HG03378 (cell line): ENCODE data around the gene GNRH2.
"Not testable (repeated sequence)": the region's sequence is repeated elsewhere in the genome, so short reads cannot be mapped to it uniquely, and the experiment has no call there.

Experiments
- ATAC-seq: cut with Tn5 transposase; IDR thresholded peaks from one replicate; pipeline ENCODE4 v1.9.1; 2021; ENCODE audit warnings: mild to moderate bottlenecking, moderate library complexity; ENCODE audit not compliant: unreplicated experiment

Gene GNRH2, protein sequence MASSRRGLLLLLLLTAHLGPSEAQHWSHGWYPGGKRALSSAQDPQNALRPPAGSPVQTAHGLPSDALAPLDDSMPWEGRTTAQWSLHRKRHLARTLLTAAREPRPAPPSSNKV

DNA sequence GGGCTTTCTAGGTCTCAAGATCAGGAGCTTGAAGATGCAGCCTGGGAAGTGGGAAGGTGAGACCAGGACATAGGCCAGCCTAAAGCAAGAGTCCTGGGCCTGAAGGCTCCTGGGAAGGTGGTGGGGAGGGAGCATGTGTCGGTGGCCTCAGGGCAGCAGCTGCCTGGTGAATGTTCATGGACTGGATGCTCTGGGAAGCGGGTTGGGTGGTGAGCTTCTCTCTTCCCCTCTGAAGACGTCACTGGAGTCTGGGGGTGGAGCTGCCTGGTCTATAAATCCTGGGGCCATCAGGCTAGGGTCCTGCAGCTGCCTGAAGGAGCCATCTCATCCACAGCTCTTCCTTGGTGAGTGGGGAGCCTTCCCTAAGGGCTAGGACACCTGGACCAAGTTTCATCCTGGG is at the start of gene GNRH2:
GNRH2 (plus strand) TSS at position 301 of the 400 bp plus-strand sequence. CDS start 793 bp downstream, outside the sequence.
- no peak for ATAC-seq

DNA sequence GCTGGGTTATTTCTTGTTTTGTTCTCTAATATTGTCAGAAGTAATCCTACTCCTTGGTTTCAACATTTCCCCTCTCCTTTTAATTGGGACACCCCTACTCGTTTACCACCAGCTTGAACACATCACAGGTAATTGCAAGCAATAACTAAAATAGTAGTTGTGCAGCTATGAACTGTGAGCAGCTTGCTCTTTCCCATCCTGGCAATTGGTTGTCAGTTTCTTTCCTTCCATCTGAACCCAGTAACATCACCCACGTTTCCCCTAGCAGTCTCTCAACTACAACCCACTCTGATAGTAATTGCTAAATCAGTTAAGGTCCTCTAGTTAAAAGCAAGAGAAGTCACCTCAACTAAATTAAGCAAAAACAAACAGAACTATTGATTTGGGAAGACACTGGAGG is 47.6 kb upstream of the GNRH2 start:
- no peak for ATAC-seq

DNA sequence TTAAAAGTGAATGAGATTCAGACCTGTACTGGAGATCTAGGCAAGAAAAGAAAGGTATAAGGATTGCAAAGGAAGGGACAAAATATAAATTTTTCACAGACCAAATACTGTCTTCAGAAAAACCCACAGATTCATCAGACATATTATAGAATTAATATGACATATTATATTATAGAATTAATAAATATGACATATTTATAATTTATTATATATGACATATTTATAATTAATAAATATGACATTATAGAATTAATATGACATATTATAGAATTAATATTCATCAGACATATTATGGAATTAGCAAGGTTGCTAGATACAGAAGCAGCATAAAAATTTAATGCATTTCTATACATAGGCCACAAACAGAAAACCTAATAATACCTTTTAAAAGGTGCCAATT is 44.7 kb upstream of the GNRH2 start:
- no peak for ATAC-seq

DNA sequence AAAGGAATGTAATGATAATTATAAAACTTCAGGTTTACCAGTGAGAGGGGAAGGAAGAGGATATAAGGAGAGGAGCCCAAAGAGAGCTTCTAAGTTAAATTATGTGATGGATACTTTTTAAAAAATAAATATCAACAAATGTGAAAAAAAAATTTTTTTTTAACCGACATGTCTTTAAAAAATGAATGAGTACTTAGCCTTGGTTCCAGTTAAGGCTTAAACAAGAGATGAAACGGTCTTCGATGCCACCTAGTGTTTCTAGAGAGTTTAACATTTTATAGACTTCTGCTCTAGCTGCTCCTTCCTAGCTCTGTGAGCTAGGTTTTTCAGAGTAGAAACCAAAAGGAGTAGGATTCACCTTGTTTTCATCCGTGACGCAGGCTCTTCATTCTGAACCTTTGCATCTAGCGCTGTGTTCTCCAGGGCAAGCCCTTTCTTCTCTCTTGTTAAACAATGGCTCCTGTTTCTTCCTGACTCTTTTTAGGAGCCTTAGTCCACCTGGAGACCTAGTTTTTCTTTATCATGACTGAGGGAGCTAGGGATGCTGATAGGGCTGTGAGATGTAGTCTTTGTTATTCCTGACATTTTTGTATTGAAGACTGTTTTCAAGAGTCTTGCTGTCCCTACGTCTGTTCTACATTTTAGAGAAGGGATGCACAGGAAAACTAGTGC is 42.4 kb upstream of the GNRH2 start:
- ATAC-seq = no peak

DNA sequence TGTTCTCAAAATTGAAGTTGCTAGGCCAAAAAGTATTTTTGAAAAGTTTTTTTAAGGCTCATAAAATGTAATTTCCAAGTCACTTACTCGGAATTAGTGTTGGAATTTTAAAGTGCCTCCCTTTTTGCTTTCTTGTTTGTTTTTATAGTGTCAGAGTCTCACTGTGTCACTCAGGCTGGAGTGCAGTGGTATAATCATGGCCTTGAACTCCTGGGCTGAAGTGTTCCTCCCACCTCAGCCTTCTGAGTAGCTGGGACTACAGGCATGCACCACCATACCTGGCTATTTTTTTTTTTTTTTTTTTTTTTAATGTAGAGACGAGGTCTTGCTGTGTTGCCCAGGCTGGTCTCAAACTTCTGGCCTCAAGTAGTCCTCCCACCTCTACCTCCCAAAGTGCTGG is 40.0 kb upstream of the GNRH2 start:
- no peak for ATAC-seq

DNA sequence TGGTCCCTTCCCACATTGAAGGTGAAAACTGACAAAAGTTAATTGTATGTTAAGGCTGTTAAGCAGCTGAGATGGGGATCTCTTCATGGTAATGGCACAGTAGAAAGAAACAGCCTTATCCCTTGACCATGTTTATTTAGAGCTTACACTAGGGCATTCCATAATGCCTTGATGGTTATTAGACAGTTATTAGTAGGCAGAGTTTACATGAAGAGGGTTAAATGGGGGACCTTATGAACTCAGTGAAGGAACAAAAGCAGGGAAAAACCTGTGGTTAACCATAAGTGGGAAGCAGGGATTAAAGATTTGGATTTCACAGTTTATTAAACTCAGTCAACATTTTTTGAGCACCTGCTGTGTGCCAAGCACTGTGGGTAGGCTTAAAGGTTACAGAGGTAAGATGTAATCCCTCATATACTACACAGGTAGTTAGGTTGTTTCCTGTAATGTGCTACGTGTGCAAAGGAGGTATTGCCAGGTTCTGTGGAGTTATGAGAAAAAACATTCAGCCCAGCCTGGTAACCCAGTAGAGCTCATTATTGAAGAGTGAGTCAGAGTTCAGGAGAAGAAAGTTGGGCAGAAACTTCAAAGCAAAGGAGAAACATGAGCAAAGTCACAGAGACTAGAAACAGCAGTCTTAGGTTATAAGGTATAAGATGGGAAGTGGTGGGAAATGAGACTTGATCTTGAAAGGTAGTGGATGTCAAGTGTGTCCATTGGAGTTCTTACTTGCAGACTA is 32.3 kb upstream of the GNRH2 start:
- no peak for ATAC-seq

DNA sequence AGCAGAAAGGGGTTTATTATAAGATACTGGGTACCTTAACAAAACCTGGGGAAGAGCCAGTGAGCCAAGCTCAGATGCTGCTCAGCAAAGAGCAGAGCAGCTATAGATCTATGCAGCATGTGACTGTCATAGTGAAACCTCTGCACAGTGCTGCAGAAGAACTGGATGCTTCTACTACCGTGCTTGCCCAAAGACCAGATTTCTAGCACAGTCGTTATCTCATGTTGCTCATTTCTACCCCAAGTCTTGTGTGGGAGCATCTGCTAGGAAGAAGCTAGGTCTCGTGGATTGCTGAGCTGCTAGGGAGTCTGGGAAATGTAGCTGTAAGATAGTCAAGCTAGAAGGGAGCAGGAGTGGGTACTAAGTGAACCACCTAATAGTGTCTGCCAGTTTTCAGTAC is 31.7 kb upstream of the GNRH2 start:
- ATAC-seq = no peak

DNA sequence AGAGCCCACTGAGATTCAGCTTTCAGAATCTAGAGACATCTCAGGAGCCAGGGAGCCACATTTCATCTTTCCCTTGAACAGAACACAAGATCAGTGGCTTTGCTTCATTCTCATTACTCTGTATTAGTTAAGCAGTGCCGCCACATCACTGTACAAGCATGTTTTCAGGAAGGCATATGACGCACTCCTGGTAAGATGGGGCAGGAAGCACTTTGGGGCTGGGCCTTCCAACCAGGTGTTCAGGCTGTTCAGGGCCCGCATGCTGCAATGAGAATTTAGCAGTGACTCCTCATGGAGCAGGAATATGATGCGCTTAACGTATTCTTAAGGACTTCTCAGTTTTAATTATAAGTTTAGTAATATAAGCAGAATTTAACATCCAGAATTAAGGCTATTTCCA is 29.7 kb upstream of the GNRH2 start:
- no peak for ATAC-seq

DNA sequence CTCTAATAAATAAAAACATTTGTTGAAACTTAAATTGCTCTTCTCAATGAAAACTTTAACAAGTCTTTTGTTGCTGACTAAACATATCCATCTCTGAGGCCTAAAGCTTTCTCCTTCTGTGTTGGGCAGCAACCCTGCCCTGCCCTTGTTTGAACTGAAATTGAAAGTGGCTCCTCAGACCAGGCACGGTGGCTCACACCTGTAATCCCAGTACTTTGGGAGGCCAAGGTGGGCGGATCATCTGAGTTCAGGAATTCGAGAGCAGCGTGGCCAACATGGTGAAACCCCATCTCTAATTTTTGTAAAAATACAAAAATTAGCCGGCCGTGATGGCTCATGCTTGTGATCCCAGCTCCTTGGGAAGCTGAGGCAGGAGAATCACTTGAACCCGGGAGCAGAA is 29.2 kb upstream of the GNRH2 start:
- no peak for ATAC-seq

DNA sequence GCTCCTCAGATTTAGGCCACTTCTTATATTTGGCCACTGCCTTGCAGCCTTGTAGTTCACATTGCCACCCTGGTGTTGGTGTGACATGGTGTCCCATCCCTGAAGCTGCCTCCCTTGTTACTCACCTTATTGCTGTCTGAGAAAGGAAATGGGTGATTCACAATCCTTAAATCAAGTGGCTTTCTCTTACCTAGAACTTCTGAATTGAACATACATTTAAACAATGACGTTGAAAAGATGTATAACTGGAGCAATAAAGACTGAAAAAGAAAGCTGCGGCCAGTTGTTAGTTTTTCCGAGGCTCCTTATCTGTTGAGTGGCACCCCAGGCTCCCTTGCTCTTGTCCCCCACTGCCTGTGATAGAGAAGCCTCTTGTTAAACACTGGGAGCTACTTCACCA is 28.8 kb upstream of the GNRH2 start:
- ATAC-seq = no peak

DNA sequence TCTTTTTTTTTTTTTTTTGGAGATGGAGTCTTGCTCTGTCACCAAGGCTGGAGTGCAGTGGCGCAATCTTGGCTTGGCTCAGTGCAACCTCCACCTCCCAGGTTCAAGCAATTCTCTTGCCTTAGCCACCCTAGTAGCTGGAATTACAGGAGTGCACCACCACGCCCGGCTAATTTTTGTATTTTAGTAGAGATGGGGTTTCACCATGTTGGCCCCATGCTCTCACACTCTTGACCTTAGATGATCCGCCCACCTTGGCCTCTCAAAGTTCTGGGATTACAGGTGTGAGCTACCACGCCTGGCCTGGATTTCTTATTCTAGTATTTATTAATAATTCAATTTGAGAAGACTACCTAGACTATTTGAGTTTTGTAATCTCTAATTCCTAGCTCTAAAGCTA is 28.1 kb upstream of the GNRH2 start:
- ATAC-seq = not testable (repeated sequence)

DNA sequence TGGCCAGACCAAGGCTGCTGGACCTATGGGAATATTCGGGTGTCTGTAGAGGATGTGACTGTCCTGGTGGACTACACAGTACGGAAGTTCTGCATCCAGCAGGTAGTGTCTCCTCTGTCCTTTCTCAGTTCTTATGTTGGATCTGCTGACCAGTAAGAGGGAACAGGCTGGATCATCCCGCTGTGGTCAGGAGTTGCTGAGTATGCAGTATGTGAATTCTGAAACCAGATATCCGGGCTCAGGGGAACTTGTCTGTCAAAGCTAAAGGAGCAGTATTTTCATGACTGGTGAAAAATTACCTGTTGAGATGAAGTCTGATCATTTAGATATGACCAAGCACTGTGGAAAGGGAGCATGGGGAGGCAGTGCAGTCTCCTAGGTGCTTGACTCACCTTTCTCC is 22.1 kb upstream of the GNRH2 start:
- ATAC-seq = no peak

DNA sequence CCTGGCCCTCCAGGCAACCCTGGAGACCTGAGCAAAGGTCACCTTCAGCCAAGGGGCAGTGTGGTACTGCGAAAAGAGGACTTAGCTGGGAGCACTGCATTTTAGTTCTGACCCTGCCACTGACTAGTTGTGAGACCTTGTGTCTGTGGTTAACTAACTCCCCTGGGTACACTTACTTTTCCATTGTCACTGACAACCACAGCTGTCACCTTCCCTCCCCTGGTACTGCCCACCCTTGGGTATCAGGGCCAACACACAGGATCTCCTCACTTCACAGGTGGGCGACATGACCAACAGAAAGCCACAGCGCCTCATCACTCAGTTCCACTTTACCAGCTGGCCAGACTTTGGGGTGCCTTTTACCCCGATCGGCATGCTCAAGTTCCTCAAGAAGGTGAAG is 21.6 kb upstream of the GNRH2 start:
- ATAC-seq = no peak

DNA sequence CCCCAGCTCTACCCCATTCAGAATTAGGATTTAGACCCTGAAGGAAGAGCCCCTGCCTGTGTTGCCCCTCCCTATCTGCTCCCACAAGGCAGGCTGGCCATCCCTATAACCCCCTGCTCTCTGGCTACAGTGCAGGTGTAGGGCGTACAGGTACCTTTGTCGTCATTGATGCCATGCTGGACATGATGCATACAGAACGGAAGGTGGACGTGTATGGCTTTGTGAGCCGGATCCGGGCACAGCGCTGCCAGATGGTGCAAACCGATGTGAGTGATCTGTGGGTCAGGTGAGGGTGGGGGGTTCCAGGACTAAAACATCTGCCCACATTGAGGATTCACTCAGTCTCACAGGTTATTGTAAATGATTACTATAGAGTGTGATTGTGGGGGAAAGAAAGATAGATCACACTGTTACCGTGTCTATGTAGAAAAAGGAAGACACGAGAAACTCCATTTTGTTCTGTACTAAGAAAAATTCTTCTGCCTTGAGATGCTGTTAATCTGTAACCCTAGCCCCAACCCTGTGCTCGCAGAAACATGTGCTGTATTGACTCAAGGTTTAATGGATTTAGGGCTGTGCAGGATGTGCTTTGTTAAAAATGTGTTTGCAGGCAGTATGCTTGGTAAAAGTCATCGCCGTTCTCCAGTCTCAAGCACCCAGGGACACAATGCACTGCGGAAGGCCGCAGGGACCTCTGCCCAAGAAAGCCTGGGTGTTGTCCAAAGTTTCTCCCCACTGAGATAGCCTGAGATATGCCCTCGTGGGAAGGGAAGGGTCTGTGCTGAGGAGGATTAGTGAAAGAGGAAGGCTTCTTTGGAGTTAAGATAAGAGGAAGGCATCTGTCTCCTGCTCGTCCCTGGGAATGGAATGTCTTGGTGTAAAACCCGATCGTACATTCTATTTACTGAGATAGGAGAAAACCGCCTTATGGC is 20.6 kb upstream of the GNRH2 start:
- ATAC-seq = not testable (repeated sequence)

DNA sequence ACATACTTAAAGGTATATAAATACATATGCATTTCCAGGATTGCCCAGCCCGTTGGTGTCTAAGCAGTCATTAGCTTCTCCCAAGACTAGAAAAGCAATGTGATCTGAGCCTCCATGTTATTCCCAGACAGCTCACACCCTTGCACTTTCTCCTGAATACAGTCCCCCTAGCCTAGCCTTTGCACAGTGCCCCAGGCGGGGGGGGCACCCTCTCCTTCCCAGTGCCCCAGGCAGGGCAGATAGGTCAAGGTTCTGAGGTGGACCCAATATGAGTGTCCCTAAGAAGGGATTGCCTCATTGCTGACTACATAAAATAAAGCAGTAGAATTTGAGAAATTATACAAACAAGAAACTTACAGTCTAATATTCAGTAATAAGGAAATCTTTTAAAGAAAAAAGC is 15.4 kb upstream of the GNRH2 start:
- no peak for ATAC-seq

DNA sequence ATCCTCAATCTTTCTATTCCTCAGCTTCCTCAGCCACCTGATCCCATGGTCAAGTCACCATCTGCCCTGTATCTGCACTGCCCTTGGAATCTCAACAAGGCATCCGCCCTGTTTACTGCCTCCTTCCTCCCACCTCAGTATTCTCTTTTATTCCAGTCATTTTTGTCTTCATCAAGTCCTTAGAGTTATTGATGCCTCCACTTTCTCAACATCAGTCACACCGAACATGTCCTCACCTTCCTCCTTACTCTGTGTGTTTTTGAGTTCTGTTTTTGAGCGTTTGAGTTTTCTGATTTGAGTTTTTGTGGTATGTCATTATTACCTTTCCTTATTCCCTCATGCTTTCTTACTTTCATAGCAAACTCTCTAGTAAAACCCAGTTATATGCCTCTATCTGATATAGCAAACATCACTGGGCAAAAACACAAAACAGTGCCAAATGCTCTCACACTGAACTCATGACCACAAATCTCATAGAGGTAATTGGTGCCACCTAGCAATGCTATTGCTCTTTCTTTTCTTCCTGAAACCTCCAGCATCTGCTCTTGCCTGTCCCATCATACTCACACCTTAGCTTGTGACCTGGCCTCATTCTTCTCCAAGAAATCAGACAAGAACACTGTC is 11.8 kb upstream of the GNRH2 start:
- ATAC-seq = no peak

DNA sequence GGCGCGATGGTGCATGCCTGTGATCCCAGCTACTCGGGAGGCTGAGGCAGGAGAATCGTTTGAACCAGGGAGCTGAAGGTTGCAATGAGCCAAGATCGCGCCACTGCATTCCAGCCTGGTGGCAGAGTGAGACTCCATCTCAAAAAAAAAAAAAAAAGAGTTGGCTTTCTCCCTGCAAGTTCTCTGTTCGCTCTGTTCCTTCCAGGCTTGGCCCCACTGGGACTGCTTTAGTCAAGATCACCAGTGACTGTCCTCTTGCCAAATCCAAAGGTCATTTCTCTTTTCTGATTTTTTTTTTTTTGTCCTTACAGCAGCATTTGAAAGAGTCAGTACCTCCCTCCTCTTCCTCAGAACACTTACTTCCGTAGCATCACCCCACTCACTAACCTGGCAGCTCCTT is 10.8 kb upstream of the GNRH2 start:
- ATAC-seq = no peak

DNA sequence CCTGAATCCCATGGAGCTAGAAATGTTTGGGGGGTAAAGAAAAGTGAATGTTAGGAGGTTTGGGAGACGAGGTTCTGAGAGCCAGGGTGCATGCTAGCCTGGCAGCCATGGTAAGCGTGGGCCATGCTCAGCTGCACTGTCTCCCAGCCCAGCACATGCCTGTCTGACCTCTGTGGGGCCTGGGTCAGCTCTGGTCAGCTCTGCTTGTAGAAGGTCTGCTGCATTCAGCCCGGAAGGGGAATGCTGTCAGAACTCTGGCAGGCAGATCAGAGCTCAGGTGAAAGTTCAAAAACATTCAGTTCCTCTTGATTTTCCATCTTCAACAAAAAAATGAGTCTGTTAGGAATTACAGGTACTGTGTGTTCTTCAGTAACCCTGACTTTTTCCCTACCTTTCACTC is 5.8 kb upstream of the GNRH2 start:
- ATAC-seq = no peak

DNA sequence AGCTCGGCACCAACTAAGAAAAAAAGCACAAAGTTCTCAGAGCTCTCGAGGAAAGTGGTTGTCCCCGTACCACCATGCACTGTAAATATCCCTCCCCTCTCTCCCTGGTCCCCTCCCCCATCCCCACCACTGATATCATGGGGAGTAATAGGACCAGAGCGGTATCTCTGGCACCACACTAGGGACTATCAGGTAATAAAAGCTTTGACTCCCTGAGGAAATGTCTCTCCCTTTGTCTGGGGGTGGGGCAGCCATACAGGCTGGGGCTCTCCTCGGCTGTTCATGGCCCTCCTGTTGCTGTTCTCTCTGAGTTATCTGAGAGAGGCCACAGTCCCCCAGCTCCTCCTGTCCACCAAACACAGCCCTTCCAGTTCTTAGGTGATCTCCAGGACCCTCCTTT is 5.0 kb upstream of the GNRH2 start:
- no peak for ATAC-seq

DNA sequence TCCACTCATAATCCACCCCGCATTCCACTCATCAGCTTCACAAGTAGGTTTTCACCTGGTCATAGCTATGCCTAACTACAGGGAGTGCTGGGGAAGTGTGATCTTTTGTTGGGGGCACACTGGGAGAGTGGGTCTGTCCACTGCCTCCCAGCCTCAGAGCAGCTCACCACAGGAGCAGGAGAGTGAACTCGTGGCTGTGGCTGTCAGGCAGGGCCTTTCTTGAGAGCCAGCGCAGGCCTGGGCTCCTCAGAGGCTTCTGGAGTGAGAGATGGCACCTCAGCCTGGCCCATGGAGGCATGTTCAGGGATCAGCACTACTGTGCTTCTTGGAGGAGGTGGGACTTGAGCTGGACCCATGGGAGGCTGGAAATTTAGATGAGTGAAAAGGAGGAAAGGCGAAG is 4.0 kb upstream of the GNRH2 start:
- ATAC-seq = no peak

DNA sequence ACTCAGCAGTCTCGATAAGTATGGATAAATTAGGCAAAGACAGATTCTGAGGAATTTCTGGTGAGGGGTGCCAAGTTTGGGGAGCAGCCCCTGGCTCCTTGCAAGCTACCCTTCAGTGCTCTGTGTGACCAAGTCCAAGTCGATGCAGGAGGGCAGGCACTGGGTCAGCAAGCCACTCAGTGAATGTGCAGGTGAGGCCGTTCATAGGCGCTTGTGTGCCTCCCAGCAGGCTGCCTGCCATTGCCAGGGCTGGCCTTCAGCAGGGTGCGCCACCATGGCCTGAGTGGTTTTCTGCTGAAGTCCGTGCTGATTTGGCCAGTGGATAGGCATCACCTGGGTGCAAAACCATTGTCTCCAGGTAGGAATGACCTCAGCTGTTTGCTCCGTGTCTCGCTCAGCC is 3.3 kb upstream of the GNRH2 start:
- no peak for ATAC-seq
